GM21447 (cell line): Measurements from ENCODE around the gene CDC42EP4.

ENCODE experiments used
- ATAC-seq: cut with Tn5 transposase; IDR thresholded peaks from one replicate; pipeline ENCODE4 v1.9.1; 2021; ENCODE audit not compliant: unreplicated experiment

CDC42EP4 gene

DNA sequence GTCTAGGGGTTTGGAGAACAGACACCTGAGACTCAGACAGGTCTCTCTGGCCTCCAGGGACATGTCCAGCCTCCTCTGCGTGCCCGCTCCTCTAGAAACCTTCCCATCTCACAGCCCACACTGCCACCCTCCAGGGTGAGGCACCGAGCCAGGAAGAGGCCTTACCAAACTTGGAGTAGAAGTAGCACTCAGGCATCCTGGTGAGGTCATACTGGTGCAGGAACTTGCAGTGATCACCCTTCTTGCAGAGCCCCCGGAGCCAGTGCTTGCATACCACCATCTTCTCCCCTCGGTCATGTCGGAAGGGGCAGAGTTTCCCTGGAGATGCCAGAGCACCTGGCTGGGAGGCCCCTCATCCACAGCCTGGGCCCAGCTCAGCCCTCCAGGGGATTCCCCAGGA, 54.3 kb downstream of the CDC42EP4 start:
- no peak for ATAC-seq

DNA sequence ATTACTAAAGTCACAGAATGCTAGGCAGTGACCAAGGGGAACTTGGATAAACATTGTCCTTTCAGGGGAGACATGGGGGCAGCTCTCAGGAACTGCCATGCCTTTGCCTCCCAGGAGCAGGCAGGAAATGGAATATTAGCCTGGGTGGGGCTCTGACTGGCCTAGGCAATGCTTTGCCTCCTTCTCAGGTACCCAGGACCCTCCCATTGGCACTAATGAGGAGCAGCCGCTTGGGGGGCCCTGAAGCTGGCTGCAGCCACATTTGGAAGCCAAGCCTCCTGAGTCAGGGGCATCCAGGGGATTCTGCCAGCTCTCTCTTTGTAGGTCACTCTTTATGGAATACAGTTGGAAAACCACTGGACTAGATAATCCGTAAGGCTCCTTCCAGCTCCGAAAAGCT, 55.6 kb downstream of the CDC42EP4 start:
- ATAC-seq, result no peak

DNA sequence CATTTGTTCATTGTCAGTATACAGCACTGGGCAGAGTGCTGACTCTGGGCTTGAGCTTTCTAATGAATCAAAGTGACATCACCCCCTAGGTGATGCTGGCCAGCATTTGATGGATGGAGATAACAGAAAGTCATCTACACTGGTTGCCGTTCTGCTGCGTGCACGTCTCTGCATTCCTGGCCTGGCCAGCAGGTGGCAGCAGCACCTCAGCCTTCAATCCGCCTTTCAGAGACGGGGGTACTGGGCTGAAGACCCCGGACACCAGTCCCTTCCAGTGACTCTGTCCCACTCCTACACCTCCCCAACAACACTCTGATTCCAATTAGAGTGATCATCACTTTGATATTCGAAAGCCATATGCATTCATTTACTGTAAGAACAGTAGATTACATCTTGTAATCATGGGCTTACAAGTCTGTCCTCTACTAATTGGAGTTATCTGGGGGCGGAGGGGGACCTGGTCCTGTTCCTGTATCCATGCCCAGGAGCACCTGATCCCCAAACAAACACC, 56.1 kb downstream of the CDC42EP4 start:
- no peak for ATAC-seq

DNA sequence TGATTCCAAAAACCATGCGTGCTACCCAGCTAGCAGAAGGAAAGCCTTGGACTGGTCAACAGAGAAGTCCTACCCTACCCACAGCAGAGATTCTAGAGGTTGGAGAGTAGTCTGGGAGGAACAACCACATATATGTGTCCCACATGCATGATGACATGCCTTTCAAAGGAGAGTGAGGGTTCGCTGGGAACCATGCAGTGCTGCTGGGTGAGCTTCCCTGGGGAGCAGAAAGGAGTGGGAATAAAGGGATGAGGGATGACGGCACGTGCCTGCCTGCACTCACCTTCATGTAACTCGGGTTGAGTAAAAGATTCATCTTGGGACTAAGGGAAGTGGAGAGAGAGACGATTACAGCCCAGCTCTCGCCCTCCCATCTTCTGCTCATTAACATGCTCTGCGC, 59.9 kb downstream of the CDC42EP4 start:
- ATAC-seq, result no peak

DNA sequence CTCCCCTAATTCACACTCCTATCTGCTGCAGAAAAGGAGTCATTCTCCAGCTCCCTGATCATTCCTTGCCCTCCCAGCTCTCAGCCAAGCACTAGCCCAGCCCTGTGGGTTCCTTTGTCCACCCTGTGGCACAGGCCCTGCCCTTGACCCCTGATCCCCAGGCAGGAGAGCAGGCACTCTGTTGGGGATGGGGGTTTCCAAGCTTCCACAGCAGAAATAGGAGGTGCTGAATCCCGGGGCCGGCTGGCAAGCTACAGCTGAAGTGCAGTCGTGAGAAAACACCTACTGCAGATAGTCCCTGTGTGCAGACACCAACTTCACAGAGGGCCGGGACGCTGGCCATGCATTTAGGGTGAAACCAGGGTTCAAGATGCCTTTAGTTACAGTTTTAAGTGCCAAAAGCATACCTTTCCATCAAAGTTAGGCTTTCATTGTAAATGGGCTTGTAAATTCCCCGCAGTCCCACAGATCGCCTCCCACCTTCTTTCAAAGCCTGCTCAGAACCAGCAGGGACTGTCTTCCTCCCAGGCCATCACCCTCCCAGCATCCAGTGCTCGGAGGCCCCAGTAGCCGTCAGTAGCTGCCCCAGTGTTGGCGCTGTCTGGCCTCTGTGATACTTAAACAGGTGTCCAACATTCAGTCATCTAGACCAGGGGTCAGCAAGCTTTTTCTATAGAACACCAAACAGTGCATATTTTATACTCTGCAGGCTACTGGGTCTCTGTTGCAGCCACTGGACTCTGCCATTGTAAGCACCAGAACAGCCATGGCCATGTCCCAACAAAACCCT, 60.8 kb downstream of the CDC42EP4 start:
- ATAC-seq, result no peak

DNA sequence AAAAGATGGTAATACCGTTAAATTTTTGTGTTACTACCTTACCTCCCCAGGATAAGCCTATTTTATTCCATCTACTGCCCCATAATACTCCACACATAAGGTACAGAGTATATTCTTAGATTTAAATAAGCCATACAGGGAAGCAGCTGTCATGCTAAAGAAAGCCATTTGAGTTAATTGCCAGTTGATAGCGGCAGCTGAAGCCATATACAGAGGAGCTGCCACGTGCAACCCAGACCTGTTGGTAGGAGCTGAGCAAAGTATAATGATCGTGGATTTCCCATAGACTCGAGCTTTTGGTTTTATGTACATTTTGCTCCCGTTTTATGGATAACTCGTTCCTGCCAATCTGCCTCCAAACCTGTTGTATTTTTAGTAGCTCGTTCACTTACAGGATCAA, 62.1 kb downstream of the CDC42EP4 start:
- ATAC-seq, result no peak

DNA sequence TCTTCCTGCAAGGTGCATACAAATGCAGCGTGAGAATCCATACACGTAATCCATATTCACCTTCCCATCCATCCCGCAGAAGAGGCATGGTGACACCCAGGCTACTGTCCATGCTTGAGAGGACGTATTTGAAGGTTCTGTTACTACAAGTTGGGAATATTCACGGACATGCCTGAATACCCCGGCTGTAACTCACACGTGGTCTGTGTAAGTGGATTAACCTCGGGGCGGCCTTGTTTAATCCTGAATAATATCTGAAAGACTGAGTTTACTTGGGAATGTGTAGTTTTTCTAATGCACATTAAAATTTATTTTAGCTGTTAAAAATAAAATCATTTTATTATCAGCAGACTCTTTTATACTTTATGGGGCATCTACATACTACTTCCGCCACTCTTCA, 63.3 kb downstream of the CDC42EP4 start:
- no peak for ATAC-seq

DNA sequence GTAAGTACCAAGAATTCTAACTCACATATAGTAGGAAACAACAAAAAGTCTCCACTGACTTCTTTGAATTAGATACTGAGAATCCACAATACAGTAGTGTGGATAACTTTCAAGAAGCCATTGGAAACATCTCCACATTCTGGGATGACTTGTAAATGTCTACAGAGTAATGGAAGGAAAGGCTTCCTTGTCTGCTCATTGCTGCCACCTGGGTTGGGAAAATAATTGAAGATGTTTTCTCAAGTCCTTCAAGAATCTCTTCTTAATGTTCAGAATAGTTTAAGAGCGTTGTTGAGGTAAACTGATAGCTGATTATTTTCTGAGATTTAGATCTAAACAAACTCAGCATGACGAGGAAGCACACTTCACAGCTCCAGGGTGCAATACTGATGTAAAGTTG, 64.1 kb downstream of the CDC42EP4 start:
- ATAC-seq, result no peak

DNA sequence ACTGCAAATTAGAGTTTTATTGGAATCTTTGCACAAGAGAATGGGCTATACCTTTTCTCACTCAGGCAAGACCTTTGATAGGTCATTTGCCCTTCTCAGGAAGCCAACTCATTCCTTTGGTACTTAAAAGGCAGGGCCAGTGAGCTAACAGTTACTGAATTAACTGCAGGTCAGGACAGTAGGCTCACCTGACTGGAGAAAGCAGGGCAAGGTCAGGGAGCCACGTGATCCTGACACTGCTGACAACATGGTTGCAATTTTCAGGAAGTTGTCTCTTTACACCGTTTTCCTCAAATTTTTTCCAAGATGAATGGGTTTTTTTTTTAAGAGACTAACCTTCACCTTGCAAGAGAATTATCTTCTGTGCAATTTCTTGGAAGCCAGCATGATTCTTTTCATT, 71.2 kb downstream of the CDC42EP4 start:
- ATAC-seq, result no peak

DNA sequence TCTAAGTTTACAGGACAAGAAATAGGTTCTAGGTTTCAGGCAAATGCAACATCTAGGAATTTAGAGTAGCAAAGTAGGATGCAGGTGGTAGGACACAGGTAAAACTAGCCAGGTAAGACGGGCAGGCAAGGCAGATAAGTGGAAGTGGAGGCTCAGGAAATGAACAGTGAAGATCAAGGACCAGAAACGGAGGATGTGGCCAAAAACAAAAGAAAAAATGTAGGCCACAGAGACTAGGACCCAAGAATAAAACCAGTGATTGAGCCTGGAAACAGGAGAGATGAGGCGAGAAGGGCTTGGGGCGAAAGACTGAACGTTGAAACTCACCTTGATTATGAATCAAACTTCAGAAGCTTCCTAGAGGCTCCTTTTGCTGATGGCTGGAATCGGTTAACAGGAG, 74.1 kb downstream of the CDC42EP4 start:
- ATAC-seq, result no peak

DNA sequence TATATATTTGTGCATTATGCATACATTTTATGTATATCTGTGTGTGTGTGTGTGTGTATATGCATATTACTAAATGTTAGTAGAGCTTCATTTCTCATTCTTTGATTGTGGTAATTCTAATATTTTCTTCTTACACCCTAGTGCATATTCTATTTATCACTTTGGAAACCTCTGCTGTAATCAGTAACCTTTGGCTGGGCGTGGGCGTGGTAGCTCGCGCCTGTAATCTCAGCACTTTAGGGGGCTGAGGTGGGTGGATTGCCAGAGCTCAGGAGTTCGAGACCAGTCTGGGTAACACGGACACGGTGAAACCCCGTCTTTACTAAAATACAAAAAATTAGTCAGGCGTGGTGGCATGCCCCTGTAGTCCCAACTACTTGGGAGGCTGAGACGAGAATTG, 77.1 kb downstream of the CDC42EP4 start:
- ATAC-seq, result no peak
